Renal cortical epithelial cell (primary cell): ENCODE results near the gene TCAP. TPM values are rescaled to one million over a fixed set of nuclear protein-coding genes. Genes with fewer than 3 reads are reported as not detected.
"Not testable (repeated sequence)": the region's sequence is repeated elsewhere in the genome, so short reads cannot be mapped to it uniquely, and the experiment has no call there.

Source experiments
- DNase-seq: peaks from one replicate; pipeline ENCODE4 v3.0.0-alpha.2; 2011; ENCODE audit warnings: low read depth
- total RNA-seq: library from RNA; depleted of rRNA; stranded (reverse); fragments of >200 nt; gene quantifications from 2 replicates; pipeline ENCODE4 v1.2.3, GENCODE V29; 2014

Gene TCAP
- total RNA-seq, 1 donor from 2014 or later, result 0.25 TPM

DNA sequence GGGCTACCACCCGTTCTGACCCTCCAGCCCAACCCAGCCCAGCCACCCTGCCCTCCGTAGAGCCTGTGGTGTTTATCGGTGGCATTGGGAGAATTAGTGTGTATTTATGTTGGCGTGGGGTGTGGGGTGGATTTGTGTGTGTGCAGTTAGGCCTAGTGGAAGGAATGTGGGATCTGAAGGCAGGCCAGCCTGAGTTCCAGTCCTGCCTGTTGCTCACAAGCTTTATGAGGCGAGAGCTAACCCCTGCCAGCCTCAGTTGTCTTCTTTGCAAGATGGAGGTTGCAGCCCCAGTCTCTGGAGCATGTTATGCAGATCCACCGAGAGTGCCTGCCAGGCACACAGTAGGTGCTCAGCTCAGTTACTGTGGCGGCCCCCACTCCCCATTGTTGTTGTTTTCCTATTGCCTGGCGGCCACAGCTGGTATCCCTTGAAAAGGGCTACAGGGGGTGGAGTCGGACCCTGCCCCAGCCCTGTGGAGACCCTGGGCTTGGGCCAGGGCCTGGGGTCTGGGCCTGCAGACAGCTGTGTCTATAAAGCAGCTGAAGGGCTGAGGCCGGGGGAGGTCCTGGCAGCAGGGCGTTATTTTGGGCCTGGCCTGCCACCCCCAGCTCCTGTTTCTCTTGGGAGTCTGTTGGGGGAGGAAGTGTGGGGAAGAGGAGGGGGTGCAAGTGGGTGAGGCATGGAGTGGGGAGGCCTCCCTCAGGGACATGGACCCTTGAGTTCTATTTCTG is 39.8 kb downstream of the TCAP start:
- DNase-seq, result no peak

DNA sequence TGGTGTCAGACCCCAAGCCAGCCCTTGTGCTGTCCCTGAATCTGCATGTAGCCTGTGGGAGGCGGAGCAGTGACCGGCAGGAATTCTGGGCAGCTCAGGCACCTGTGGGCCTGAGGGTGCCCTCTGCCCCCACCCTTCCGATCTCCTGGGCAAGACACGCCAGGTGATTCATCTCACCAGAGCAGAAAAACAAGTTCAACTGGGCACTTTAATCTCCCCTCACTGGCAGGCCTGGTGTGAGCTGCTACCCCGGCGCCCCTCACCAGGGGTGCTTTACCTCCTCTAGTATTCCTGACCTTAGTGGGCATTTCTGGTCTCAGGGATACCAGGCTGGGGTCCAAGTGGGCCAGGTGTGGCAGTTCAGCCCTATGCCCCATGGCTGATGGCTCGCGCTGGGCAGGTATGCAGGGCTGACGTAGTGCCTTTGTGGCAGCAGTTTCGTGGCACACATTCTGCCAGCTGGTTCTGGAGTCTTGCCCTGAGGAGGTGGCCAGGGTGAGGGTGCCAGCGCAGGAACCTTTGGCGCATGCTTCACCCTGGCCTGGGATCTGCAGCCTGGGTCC is 40.7 kb downstream of the TCAP start:
- peak; percentile 70 for DNase-seq

DNA sequence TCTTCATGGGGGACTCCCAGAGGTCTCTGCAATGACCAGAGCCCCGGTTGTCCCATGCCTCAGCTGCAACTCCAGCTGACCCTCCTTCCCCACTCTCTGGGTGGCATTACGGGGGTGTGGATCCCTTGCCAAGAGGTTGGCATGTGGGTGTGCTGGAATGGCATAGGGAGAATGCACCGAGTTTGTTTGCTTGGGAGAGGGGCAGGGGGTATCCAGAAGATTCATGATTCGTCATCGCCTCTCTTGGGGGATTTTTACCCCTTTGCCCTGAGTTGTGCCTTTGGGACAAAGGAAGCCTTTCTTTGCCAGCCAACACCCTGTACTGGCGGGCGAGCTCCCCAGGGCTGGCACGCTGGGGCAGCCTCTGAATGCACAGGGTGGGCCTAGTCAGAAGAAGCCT is 41.2 kb downstream of the TCAP start:
- DNase-seq, result no peak

DNA sequence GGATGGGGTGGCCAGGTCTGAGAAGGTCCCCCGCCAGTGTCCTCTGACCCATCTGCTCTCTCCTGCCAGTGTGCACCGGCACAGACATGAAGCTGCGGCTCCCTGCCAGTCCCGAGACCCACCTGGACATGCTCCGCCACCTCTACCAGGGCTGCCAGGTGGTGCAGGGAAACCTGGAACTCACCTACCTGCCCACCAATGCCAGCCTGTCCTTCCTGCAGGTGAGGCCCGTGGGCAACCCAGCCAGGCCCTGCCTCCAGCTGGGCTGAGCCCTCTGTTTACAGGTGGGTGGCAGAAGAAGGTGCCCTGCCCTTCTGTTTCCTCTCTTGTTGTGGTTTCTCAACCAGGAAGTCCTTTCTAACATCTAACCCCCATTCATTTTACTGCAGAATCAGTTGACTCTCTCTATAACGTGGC is 41.8 kb downstream of the TCAP start:
- DNase-seq, result no peak

- DNase-seq, result no peak
Measured at GRCh38 chr17:39709319-39709997, 44.3 kb downstream of the TCAP start.

- no peak for DNase-seq
Measured at GRCh38 chr17:39709998-39710964, 45.1 kb downstream of the TCAP start.

GRCh38 chr17:39711071-39711470 is 45.9 kb downstream of the TCAP start:
- DNase-seq, result not testable (repeated sequence)

DNA sequence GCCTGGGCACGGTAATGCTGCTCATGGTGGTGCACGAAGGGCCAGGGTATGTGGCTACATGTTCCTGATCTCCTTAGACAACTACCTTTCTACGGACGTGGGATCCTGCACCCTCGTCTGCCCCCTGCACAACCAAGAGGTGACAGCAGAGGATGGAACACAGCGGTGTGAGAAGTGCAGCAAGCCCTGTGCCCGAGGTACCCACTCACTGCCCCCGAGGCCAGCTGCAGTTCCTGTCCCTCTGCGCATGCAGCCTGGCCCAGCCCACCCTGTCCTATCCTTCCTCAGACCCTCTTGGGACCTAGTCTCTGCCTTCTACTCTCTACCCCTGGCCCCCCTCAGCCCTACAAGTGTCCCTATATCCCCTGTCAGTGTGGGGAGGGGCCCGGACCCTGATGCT is 46.7 kb downstream of the TCAP start:
- DNase-seq, result no peak

GRCh38 chr17:39714234-39714633 is 49.1 kb downstream of the TCAP start:
- DNase-seq, result no peak

DNA sequence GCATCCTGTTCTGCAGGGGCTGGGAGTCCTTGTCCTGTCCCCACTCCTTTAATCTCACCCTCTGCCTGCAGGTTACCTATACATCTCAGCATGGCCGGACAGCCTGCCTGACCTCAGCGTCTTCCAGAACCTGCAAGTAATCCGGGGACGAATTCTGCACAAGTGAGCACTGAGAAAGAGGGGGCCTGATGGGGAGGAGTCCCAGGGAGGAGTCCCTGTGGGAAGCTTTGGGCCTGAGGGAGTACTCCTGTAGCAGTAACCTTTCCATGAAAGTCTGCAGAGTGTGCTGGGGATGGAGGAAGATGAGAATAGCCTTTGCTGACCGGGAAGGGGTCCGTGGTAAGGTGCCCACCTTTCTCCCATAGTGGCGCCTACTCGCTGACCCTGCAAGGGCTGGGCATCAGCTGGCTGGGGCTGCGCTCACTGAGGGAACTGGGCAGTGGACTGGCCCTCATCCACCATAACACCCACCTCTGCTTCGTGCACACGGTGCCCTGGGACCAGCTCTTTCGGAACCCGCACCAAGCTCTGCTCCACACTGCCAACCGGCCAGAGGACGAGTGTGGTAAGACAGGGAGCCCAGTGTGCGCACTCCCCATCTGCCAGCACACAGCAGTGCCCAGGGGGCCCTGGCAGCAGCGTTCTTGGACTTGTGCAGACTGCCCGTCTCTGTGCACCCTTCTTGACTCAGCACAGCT is 50.4 kb downstream of the TCAP start:
- DNase-seq, result no peak

Other genes starting within 250 kb of the TCAP start
- gene MED1, start 214.1 kb upstream of the TCAP start, total RNA-seq, result 18.1 and 28.2 TPM in 2 replicates
- 18.6 and 38.9 TPM in 2 replicates for gene CDK12, start 203.9 kb upstream of the TCAP start, total RNA-seq
- gene NEUROD2, start 57.4 kb upstream of the TCAP start, total RNA-seq, result not detected in 2 replicates
- gene PPP1R1B, start 38.4 kb upstream of the TCAP start, total RNA-seq, result 0.15 TPM in 1 of 2 replicates, not detected in the other
- 22.4 and 31.9 TPM in 2 replicates for gene STARD3, start 28.2 kb upstream of the TCAP start, total RNA-seq
- gene PNMT, start 3.1 kb downstream of the TCAP start, total RNA-seq, result 0.25 TPM in 1 of 2 replicates, not detected in the other
- gene PGAP3, start 22.7 kb downstream of the TCAP start, total RNA-seq, result 6.6 and 21.8 TPM in 2 replicates
- gene ERBB2, start 34.7 kb downstream of the TCAP start, total RNA-seq, result 28.5 and 121 TPM in 2 replicates
- 12.7 and 17.7 TPM in 2 replicates for gene MIEN1, start 65.2 kb downstream of the TCAP start, total RNA-seq
- 10.8 and 25.7 TPM in 2 replicates for gene GRB7, start 72.6 kb downstream of the TCAP start, total RNA-seq
- gene IKZF3, start 199.0 kb downstream of the TCAP start, total RNA-seq, result under 0.01 and 0.17 TPM in 2 replicates
- not detected in 2 replicates for gene ZPBP2, start 202.9 kb downstream of the TCAP start, total RNA-seq